Endothelial cell of umbilical vein (primary cell): Measurements from ENCODE around the gene CPTP. TPM values are rescaled to one million over a fixed set of nuclear protein-coding genes. Genes with fewer than 3 reads are reported as not detected.

Experiments used
- BruUV-seq: library from RNA; stranded (reverse); fragments of 400-500 nt; replicated peaks from 2 replicates; lab custom pipeline; 2021; lab: Mats Ljungman, UMichigan
- CTCF ChIA-PET: fragments of 300-600, 350-600 bp; sonication (Branson Sonifier 250); formaldehyde crosslinking; loops from one replicate; lab custom pipeline; 2021; ENCODE audit warnings: antibody characterized with exemption, inconsistent platforms; lab: Charles Lee
- POLR2A ChIA-PET: fragments of 300-600, 350-600 bp; sonication (Branson Sonifier 250); formaldehyde crosslinking; loops from one replicate; lab custom pipeline; 2021; ENCODE audit warnings: antibody characterized with exemption, inconsistent platforms; lab: Charles Lee
- DNase-seq: peaks from one replicate; pipeline ENCODE4 v3.0.0-alpha.2; 2011; ENCODE audit warnings: low read depth, low spot score
- FAIRE-seq: peaks from 2 replicates; lab custom pipeline; 2011; peaks lifted over from hg19 to GRCh38; lab: Jason Lieb, UNC
- H2AFZ ChIP-seq: 2 replicates; pipeline ENCODE4 v1.6.0; 2012; ENCODE audit warnings: low read depth, low read length, control low read depth, inconsistent platforms
- H3K27ac ChIP-seq: 2 replicates; pipeline ENCODE4 v1.5.1; 2011; ENCODE audit warnings: low read depth, mild to moderate bottlenecking, control low read depth, low read length, moderate library complexity; ENCODE audit not compliant: insufficient read depth
- H3K27me3 ChIP-seq, 2 experiments: 2 replicates each; pipeline versions ENCODE4 v1.6.0 to v1.6.1; 2011; ENCODE audit warnings: low read length in 2 of 2, mixed read lengths in 1 of 2; ENCODE audit not compliant: control insufficient read depth in 2 of 2, insufficient read depth in 2 of 2
- H3K36me3 ChIP-seq, 2 experiments: 2 replicates in 1 of 2; 3 replicates in 1 of 2; pipeline ENCODE4 v1.5.1; 2011; ENCODE audit warnings: low read length in 2 of 2, mild to moderate bottlenecking in 1 of 2, moderate library complexity in 1 of 2; ENCODE audit not compliant: control insufficient read depth in 2 of 2, insufficient read depth in 2 of 2; ENCODE audit errors: extremely low read depth in 1 of 2
- H3K4me1 ChIP-seq: 3 replicates; pipeline ENCODE4 v1.5.1; 2011; ENCODE audit warnings: mild to moderate bottlenecking, low read length; ENCODE audit not compliant: control insufficient read depth, insufficient read depth; ENCODE audit errors: extremely low read depth
- H3K4me2 ChIP-seq: 2 replicates; pipeline ENCODE4 v1.6.1; 2011; ENCODE audit warnings: low read length, control low read depth, mixed read lengths; ENCODE audit not compliant: insufficient read depth
- H3K4me3 ChIP-seq, 3 experiments: fragments of 200-600 bp in 1 of 3; sonication (generic), shearing (Covaris generic) in 1 of 3; replicated peaks in 1 of 3; 2 replicates each; pipeline ENCODE4 v1.5.1; 2011 to 2016; ENCODE audit warnings: control low read depth in 3 of 3, low read length in 3 of 3, mild to moderate bottlenecking in 2 of 3, inconsistent platforms in 1 of 3, low read depth in 1 of 3, moderate library complexity in 1 of 3; ENCODE audit not compliant: insufficient read depth in 1 of 3
- H3K79me2 ChIP-seq: 2 replicates; pipeline ENCODE4 v1.6.0; 2012; ENCODE audit warnings: low read length, inconsistent platforms; ENCODE audit not compliant: control insufficient read depth, insufficient read depth
- H3K9ac ChIP-seq: replicated peaks from 2 replicates; pipeline ENCODE3; 2011; ENCODE audit warnings: low read length, control low read depth; ENCODE audit not compliant: insufficient read depth; ENCODE audit errors: extremely low read depth
- H3K9me1 ChIP-seq: replicated peaks from 3 replicates; pipeline ENCODE4 v1.6.0; 2011; ENCODE audit warnings: mild to moderate bottlenecking, low read length; ENCODE audit not compliant: control insufficient read depth, insufficient read depth; ENCODE audit errors: extremely low read depth
- H3K9me3 ChIP-seq: replicated peaks from 2 replicates; pipeline ENCODE4 v1.5.1; 2012; ENCODE audit warnings: low read length, inconsistent platforms; ENCODE audit not compliant: control insufficient read depth, insufficient read depth
- H4K20me1 ChIP-seq: replicated peaks from 2 replicates; pipeline ENCODE3; 2011; ENCODE audit warnings: mild to moderate bottlenecking, low read length; ENCODE audit not compliant: control insufficient read depth, insufficient read depth; ENCODE audit errors: extremely low read depth
- EZH2 ChIP-seq: IDR thresholded peaks from 2 replicates; pipeline ENCODE4 v1.6.1; 2012; ENCODE audit warnings: borderline replicate concordance, low read depth, mild to moderate bottlenecking, moderate library complexity, low read length, inconsistent platforms; ENCODE audit not compliant: severe bottlenecking
- FOS ChIP-seq: IDR thresholded peaks from 2 replicates; pipeline ENCODE4 v1.6.1; 2011; ENCODE audit warnings: mild to moderate bottlenecking, low read length, moderate library complexity, borderline replicate concordance; ENCODE audit not compliant: insufficient read depth
- GATA2 ChIP-seq: IDR thresholded peaks from 2 replicates; pipeline ENCODE4 v1.7.0; 2011; ENCODE audit warnings: low read depth, mild to moderate bottlenecking, moderate library complexity, mixed read lengths, low read length; ENCODE audit not compliant: insufficient read length, insufficient read depth
- JUN ChIP-seq: IDR thresholded peaks from 2 replicates; pipeline ENCODE4 v1.6.1; 2011; ENCODE audit warnings: borderline replicate concordance, low read depth; ENCODE audit not compliant: insufficient read length, insufficient read depth
- MYC ChIP-seq: IDR thresholded peaks from one replicate; pipeline ENCODE4 v1.6.1; 2011; ENCODE audit warnings: mild to moderate bottlenecking, low read depth, low read length
- POLR2A ChIP-seq: IDR thresholded peaks from 2 replicates; pipeline ENCODE4 v1.6.1; 2012; ENCODE audit warnings: low read depth, mild to moderate bottlenecking, control low read depth, low read length
- POLR2AphosphoS5 ChIP-seq: IDR thresholded peaks from 2 replicates; pipeline ENCODE4 v1.6.1; 2012; ENCODE audit warnings: low read depth, mild to moderate bottlenecking, control low read depth, low read length, moderate library complexity; ENCODE audit not compliant: insufficient read depth
- dilution Hi-C: fragments of 300-500 bp; cut with MboI; formaldehyde crosslinking; loops from one replicate; pipeline ENCODE4 v1.15.0; 2019; ENCODE audit warnings: low sequenced_read_pairs; ENCODE audit not compliant: extremely low pct_ligation_motif_present
- intact Hi-C: fragments of 100-400 bp; cut with micrococcal nuclease; formaldehyde crosslinking; loops from one replicate; pipeline ENCODE4 v1.10.0; 2022
- polyA plus RNA-seq, 4 experiments: library from polyadenylated mRNA; depleted of rRNA in 3 of 4; stranded (reverse) in 3 of 4; unstranded in 1 of 4; fragments of >200 nt; gene quantifications; 2 replicates each; pipeline versions ENCODE4 v1.2.1 to v1.2.3, GENCODE V29; 2011 to 2012; ENCODE audit warnings: missing spikeins in 1 of 4
- total RNA-seq: library from RNA; stranded (reverse); gene quantifications from 2 replicates; pipeline ENCODE4 v1.2.3, GENCODE V29; 2021
- TF ChIP-seq, protein P1 (sequence below), 2 donors: IDR thresholded peaks; 1 replicate in 1 of 2; 2 replicates in 1 of 2; pipeline ENCODE4 v1.5.1; 2011; ENCODE audit warnings: low read length in 2 of 2, mild to moderate bottlenecking in 2 of 2, moderate library complexity in 2 of 2, control low read depth in 1 of 2, inconsistent platforms in 1 of 2, low read depth in 1 of 2; ENCODE audit not compliant: insufficient read depth in 1 of 2; ENCODE audit errors: extremely low read depth in 1 of 2
- TF ChIP-seq, protein P2 (sequence below): IDR thresholded peaks from 2 replicates; pipeline ENCODE4 v1.6.1; 2011; ENCODE audit not compliant: insufficient read depth, insufficient read length

The CPTP gene
- total and polyA plus RNA-seq, 2 donors (not counting 3 experiments of a cell fraction or from before 2014, with no cell fraction given), result 20.9 to 29.5 TPM

DNA sequence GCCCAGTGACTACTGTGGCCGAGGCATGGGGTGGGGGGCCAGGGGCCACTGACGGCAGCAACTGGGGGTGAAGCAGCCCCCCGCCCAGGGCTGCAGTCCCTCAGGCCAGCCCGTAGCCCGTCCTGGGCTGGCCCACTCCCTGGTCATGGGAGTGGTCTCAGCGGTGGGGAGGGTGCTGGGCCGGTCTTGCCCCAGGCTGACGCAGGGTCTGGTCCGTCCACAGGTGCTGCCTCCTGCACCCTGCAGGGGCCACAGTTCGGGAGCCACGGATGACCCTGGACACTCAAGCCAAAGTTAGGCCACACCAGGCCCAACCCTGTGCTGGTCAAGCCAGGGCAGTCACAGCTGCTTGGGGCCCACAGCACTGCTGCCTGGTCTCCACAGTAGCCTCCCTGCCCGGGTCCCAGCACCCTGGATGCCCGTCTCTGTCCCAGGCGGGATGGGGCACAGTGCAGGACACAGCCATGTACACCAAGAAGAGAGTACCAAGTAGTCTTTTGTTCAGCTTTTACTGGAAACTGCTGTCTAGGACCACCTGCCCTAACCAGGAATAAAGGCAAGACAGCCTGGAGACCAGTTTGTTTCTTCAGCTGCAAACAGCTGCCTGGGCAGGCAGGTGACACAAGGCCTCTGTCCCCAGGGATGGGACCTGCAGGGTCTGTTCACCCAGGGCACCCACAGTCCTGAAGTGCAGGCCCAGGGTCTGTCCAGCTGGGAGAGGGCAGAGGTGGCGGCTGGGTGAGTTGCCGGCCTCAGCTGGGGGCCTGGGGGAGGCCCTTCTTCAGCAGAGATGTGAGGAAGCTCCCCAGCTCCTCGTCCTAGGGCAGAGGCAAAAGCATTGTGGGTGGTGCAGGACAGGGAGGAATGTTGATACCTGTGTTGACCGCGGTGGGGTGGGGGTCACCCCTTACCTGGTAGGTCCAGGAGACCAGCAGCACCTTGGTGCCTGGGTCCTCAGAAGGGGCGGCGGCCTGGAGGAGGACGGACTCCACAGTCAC is 13.2 kb upstream of the CPTP start:
- ChIA-PET CTCF (no interaction called here), POLR2A (no interaction called here)
- peaks cover 0 to 41% of the 10 kb centered on the region in 2 experiments for H3K36me3 ChIP-seq
- dilution Hi-C loops (no loop called here), intact Hi-C loops (no loop called here)
- no peak overlapping the region for H3K27ac ChIP-seq
- H3K4me1 ChIP-seq, result peaks cover 12% of the 10 kb centered on the region
- FAIRE-seq, result no peak
- no peak overlapping the region for H3K9ac ChIP-seq
- H4K20me1 ChIP-seq, result no peaks in the 10 kb centered on the region
- TSS peak; percentile 16 for BruUV-seq
- DNase-seq, result no peak
- no peak for TF ChIP-seq FOS
- no peak for TF ChIP-seq POLR2AphosphoS5
- no peak for TF ChIP-seq JUN
- TF ChIP-seq, protein P1, sequence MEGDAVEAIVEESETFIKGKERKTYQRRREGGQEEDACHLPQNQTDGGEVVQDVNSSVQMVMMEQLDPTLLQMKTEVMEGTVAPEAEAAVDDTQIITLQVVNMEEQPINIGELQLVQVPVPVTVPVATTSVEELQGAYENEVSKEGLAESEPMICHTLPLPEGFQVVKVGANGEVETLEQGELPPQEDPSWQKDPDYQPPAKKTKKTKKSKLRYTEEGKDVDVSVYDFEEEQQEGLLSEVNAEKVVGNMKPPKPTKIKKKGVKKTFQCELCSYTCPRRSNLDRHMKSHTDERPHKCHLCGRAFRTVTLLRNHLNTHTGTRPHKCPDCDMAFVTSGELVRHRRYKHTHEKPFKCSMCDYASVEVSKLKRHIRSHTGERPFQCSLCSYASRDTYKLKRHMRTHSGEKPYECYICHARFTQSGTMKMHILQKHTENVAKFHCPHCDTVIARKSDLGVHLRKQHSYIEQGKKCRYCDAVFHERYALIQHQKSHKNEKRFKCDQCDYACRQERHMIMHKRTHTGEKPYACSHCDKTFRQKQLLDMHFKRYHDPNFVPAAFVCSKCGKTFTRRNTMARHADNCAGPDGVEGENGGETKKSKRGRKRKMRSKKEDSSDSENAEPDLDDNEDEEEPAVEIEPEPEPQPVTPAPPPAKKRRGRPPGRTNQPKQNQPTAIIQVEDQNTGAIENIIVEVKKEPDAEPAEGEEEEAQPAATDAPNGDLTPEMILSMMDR (IDR thresholded peaks at IDR 0.05; ENCODE audit: extremely low read depth in 1 of 2, insufficient read depth in 1 of 2, low read depth in 1 of 2, low read length in 2 of 2), result no peak
- no peak for TF ChIP-seq MYC
- TF ChIP-seq GATA2, result no peak
- no peak for TF ChIP-seq POLR2A
- TF ChIP-seq EZH2, result no peak
- TF ChIP-seq, protein P2, sequence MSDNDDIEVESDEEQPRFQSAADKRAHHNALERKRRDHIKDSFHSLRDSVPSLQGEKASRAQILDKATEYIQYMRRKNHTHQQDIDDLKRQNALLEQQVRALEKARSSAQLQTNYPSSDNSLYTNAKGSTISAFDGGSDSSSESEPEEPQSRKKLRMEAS, result no peak
- H3K9me1 ChIP-seq, result no peaks in the 10 kb centered on the region
- no peaks in the 10 kb centered on the region for H3K9me3 ChIP-seq
- no peaks in the 10 kb centered on the region for H3K27me3 ChIP-seq
- no peak overlapping the region for H2AFZ ChIP-seq
- H3K79me2 ChIP-seq, result peaks cover 1% of the 10 kb centered on the region
- H3K4me2 ChIP-seq, result no peak overlapping the region
- no peak overlapping the region for H3K4me3 ChIP-seq
